Right lobe of liver (tissue), 6 donors: ENCODE results near the gene SCRN1. TPM values are rescaled to one million over a fixed set of nuclear protein-coding genes. Genes with fewer than 3 reads are reported as not detected.
A peak's percentile ranks its signal among the peaks of the same experiment; 100 is the strongest.

Experiments
- ATAC-seq, 4 donors: fragments of 200-7000 bp; cut with Tn5 transposase; one replicate each; pipeline ENCODE4 v1.9.1; 2020; ENCODE audit warnings: mild to moderate bottlenecking in 4 of 4, moderate library complexity in 4 of 4
- DNase-seq, 3 donors: peaks; one replicate each; pipeline ENCODE4 v3.0.0-alpha.2; 2020
- H3K27ac ChIP-seq, 3 donors: fragments of 200-600 bp; one replicate each; pipeline ENCODE4 v1.8.0; 2022
- H3K27me3 ChIP-seq, 2 donors: fragments of 200-600 bp; one replicate each; pipeline ENCODE4 v1.8.0; 2022
- H3K36me3 ChIP-seq, 4 donors: fragments of 200-600 bp; sonication (generic) in 1 of 4; one replicate each; pipeline versions ENCODE4 v1.5.1 to v1.8.0; 2017 to 2022; ENCODE audit warnings: control low read depth in 1 of 4
- H3K4me1 ChIP-seq, 4 donors: fragments of 200-600 bp; sonication (generic) in 1 of 4; one replicate each; pipeline versions ENCODE4 v1.5.1 to v1.8.0; 2017 to 2022; ENCODE audit warnings: control low read depth in 1 of 4
- H3K4me3 ChIP-seq, 3 donors: fragments of 200-600 bp; one replicate each; pipeline ENCODE4 v1.8.0; 2022
- H3K9me3 ChIP-seq, 4 donors: fragments of 200-600 bp; sonication (generic) in 1 of 4; one replicate each; pipeline versions ENCODE4 v1.5.1 to v1.8.0; 2017 to 2022; ENCODE audit warnings: control low read depth in 1 of 4
- CTCF ChIP-seq, 4 donors: fragments of 200-600 bp in 3 of 4; fragments of 450-650 bp in 1 of 4; IDR thresholded peaks; one replicate each; pipeline versions ENCODE4 v1.5.1 to v1.8.0; 2016 to 2022; ENCODE audit warnings: antibody characterized with exemption in 4 of 4, mild to moderate bottlenecking in 2 of 4
- POLR2A ChIP-seq: fragments of 450-650 bp; IDR thresholded peaks from one replicate; pipeline ENCODE4 v1.6.1; 2017; ENCODE audit warnings: antibody characterized with exemption, mild to moderate bottlenecking
- WGBS: methylation state at CpG from one replicate; pipeline ENCODE4 v1.1.6; 2018; ENCODE audit warnings: low coverage, low lambda C conversion rate; ENCODE audit not compliant: insufficient coverage; ENCODE audit errors: missing lambda C conversion rate; 5-methylcytosine and 5-hydroxymethylcytosine counted together
- intact Hi-C, 2 donors: fragments of 100-400 bp; cut with DNase I; formaldehyde crosslinking; loops; one replicate each; pipeline versions ENCODE4 v1.11.2 to v1.14.1; 2022
- total RNA-seq, 6 experiments: library from RNA; depleted of rRNA in 2 of 6; stranded (reverse); fragments of >200 nt in 2 of 6; fragmentation: NEBNext Ultra II Directional in 3 of 6; extraction: Animal tissue kit (Norgen Biotek cat#: 25700) in 3 of 6; gene quantifications; one replicate each; pipeline versions ENCODE4 v1.1.0 to v1.2.4, GENCODE V29; 2016 to 2023
- donor health status: DM: no; HTN: yes; CAD: no.
- donor health status: DM: no; HTN: no; CAD: no.
- donor health status: DM: no; HTN: no; CAD: no.
- donor health status: DM: no; HTN: yes; CAD: no.
- donor health status: DM: no; HTN: yes; CAD: no.

The SCRN1 gene
- total RNA-seq, 6 experiments from 2014 or later: 1.3 to 2.9 (median 2.0) TPM

GRCh38 chr7:29924684-29925083 lies 64.9 kb downstream of the SCRN1 start:
- 75% methylated on average over 2 of the region's 2 CpGs for WGBS
- H3K27me3 ChIP-seq: no peaks in the 10 kb centered on the region
- ATAC-seq (no peak), DNase-seq (no peak)
- H3K36me3 ChIP-seq: no peaks in the 10 kb centered on the region
- H3K9me3 ChIP-seq: no peaks in the 10 kb centered on the region
- H3K27ac ChIP-seq: no peak overlapping the region
- intact Hi-C loops: loop anchor here in 1 of 2 donors (10.0 kb wide), 1 partner anchor 170 kb away; no protein-coding TSS in a partner anchor
- TF ChIP-seq CTCF (IDR thresholded peaks at IDR 0.05) (no peak), POLR2A (no peak)
- no peak overlapping the region for H3K4me3 ChIP-seq
- peaks cover 0 to 1% (median 0%) of the 10 kb centered on the region in 4 donors for H3K4me1 ChIP-seq

GRCh38 chr7:29924006-29924405 lies 65.6 kb downstream of the SCRN1 start:
- no peak overlapping the region for H3K27ac ChIP-seq
- peaks cover 0 to 1% (median 0%) of the 10 kb centered on the region in 4 donors for H3K4me1 ChIP-seq
- 55% methylated on average over 6 of the region's 9 CpGs for WGBS
- DNase-seq (no peak), ATAC-seq (no peak)
- intact Hi-C loops: loop anchor here in 1 of 2 donors (10.0 kb wide), 1 partner anchor 169 kb away; no protein-coding TSS in a partner anchor
- TF ChIP-seq CTCF (IDR thresholded peaks at IDR 0.05) (no peak), POLR2A (no peak)
- no peaks in the 10 kb centered on the region for H3K27me3 ChIP-seq
- no peak overlapping the region for H3K4me3 ChIP-seq
- H3K9me3 ChIP-seq: no peaks in the 10 kb centered on the region
- H3K36me3 ChIP-seq: no peaks in the 10 kb centered on the region

GRCh38 chr7:29922921-29923700 lies 66.5 kb downstream of the SCRN1 start:
- ATAC-seq (no peak), DNase-seq (no peak)
- no peak overlapping the region for H3K27ac ChIP-seq
- no peak overlapping the region for H3K4me3 ChIP-seq
- TF ChIP-seq POLR2A (no peak), CTCF (IDR thresholded peaks at IDR 0.05) (no peak)
- no peaks in the 10 kb centered on the region for H3K27me3 ChIP-seq
- intact Hi-C loops: loop anchor here in 1 of 2 donors (10.0 kb wide), 1 partner anchor 168 kb away; no protein-coding TSS in a partner anchor
- H3K9me3 ChIP-seq: no peaks in the 10 kb centered on the region
- no peaks in the 10 kb centered on the region for H3K36me3 ChIP-seq
- peaks cover 0 to 1% (median 0%) of the 10 kb centered on the region in 4 donors for H3K4me1 ChIP-seq
- WGBS: 67% methylated on average over 5 of the region's 7 CpGs

GRCh38 chr7:29921404-29922010 lies 68.1 kb downstream of the SCRN1 start:
- H3K27me3 ChIP-seq: no peaks in the 10 kb centered on the region
- intact Hi-C loops: loop anchor here in 1 of 2 donors (10.0 kb wide), 1 partner anchor 167 kb away; no protein-coding TSS in a partner anchor
- no peak overlapping the region for H3K27ac ChIP-seq
- WGBS: 19% methylated on average over 4 of the region's 4 CpGs
- peaks cover 0 to 1% (median 0%) of the 10 kb centered on the region in 4 donors for H3K4me1 ChIP-seq
- peak; percentile 87 to 95 (median 90) for ATAC-seq
- peak; percentile 87 to 93 (median 90) for TF ChIP-seq CTCF (IDR thresholded peaks at IDR 0.05)
- TF ChIP-seq POLR2A: no peak
- H3K4me3 ChIP-seq: no peak overlapping the region
- no peaks in the 10 kb centered on the region for H3K9me3 ChIP-seq
- no peaks in the 10 kb centered on the region for H3K36me3 ChIP-seq
- DNase-seq: peak in 1 of 3 donors; percentile 51
